AG04450 (cell line): ENCODE results near the gene SMCO3. TPM values are rescaled to one million over a fixed set of nuclear protein-coding genes. Genes with fewer than 3 reads are reported as not detected.
"Not testable (repeated sequence)": the region's sequence is repeated elsewhere in the genome, so short reads cannot be mapped to it uniquely, and the experiment has no call there.

Experiments
- CTCF ChIA-PET: fragments of 300-600, 350-600 bp; formaldehyde crosslinking; extraction: SDS; loops from one replicate; lab custom pipeline; 2022; ENCODE audit warnings: antibody characterized with exemption, inconsistent platforms; lab: Charles Lee
- POLR2A ChIA-PET: fragments of 350-600 bp; formaldehyde crosslinking; extraction: SDS; loops from one replicate; lab custom pipeline; 2021; ENCODE audit warnings: antibody characterized with exemption, inconsistent platforms; lab: Yijun Ruan, JAX
- DNase-seq: peaks from one replicate; pipeline ENCODE4 v3.0.0-alpha.2; 2011; ENCODE audit warnings: low read depth, low spot score
- H3K27ac ChIP-seq: one replicate; pipeline ENCODE4 v1.5.1; 2012; ENCODE audit warnings: low read depth, low read length, control low read depth
- H3K27me3 ChIP-seq: one replicate; pipeline ENCODE4 v1.6.0; 2012; ENCODE audit warnings: low read length; ENCODE audit not compliant: control insufficient read depth, insufficient read depth
- H3K4me3 ChIP-seq: 2 replicates; pipeline ENCODE4 v1.5.1; 2011; ENCODE audit warnings: mild to moderate bottlenecking, low read depth, low read length, control low read depth
- H3K9me3 ChIP-seq: 2 replicates; pipeline ENCODE4 v1.5.1; 2012; ENCODE audit warnings: low read length; ENCODE audit not compliant: control insufficient read depth, insufficient read depth
- CTCF ChIP-seq: IDR thresholded peaks from 2 replicates; pipeline ENCODE4 v1.5.1; 2011; ENCODE audit warnings: low read depth, low read length, control low read depth, inconsistent platforms
- polyA plus RNA-seq: library from polyadenylated mRNA; depleted of rRNA; stranded (reverse); fragments of >200 nt; gene quantifications from 2 replicates; pipeline ENCODE4 v1.2.3, GENCODE V29; 2011

Gene SMCO3
- polyA plus RNA-seq, 1 experiment, result 0.05 TPM

GRCh38 chr12:14769466-14769968, 44.5 kb downstream of the SMCO3 start:
- Histone ChIP-seq H3K4me3 (peak overlapping the region; percentile 92), H3K27me3 (no peaks in the 10 kb centered on the region), H3K27ac (peak overlapping the region; percentile 91), H3K9me3 (peaks cover 6% of the 10 kb centered on the region)
- ChIA-PET CTCF (interaction anchor here (0.6 to 2.6 kb wide), 9 partner anchors 11 to 466 kb away, joined by 4 to 14 read pairs (median 6); partner anchors contain the start of genes C12orf60 and WBP11), POLR2A (interaction anchor here (2.4 kb wide), 1 partner anchor 34 kb away, joined by 19 read pairs; the partner anchor contains the start of genes C12orf60 and WBP11)
- no peak for DNase-seq
- no peak; the same call in 1 of the 2 replicates for TF ChIP-seq CTCF

DNA sequence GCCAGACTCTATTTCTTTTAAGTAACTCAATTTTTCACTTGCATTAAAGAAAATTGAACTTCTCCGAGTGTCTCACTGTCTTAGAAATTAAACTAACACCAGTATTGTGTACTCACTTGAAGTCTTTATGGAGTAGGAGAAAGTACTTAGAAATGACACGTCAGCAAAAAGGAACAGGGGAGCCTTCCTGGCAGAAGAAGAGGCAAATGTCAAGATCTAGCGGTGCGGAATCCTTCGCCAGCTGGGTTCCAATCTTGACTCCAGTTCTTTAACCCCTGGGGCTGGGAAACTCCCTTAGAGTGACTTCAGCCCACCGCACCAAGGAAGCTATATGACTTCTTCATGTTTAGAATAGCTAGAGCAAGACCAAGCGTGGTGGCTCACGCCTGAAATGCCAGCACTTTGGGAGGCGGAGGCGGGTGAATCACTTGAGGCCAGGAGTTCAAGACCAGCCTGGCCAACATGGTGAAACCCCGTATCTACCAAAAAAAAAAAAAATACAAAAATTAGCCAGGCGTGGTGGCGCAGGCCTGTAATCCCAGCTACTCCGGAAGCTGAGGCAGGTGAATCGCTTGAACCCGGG, 45.1 kb downstream of the SMCO3 start:
- H3K27me3 ChIP-seq, result no peaks in the 10 kb centered on the region
- no peak for TF ChIP-seq CTCF
- H3K9me3 ChIP-seq, result peaks cover 6% of the 10 kb centered on the region
- ChIA-PET CTCF (interaction anchor here (0.6 to 2.6 kb wide), 9 partner anchors 12 to 480 kb away, joined by 4 to 14 read pairs (median 6); partner anchors contain the start of genes C12orf60 and WBP11), POLR2A (no interaction called here)
- no peak overlapping the region for H3K27ac ChIP-seq
- no peak for DNase-seq
- H3K4me3 ChIP-seq, result peak overlapping the region; percentile 92

- Histone ChIP-seq H3K9me3 (no peaks in the 10 kb centered on the region; the same call in 1 of the 2 replicates), H3K27me3 (no peaks in the 10 kb centered on the region), H3K4me3 (no peak overlapping the region), H3K27ac (no peak overlapping the region)
- ChIA-PET CTCF (no interaction called here), POLR2A (no interaction called here)
- DNase-seq, result no peak
- TF ChIP-seq CTCF, result no peak
Measured at GRCh38 chr12:14767617-14768016, 46.4 kb downstream of the SMCO3 start.

DNA sequence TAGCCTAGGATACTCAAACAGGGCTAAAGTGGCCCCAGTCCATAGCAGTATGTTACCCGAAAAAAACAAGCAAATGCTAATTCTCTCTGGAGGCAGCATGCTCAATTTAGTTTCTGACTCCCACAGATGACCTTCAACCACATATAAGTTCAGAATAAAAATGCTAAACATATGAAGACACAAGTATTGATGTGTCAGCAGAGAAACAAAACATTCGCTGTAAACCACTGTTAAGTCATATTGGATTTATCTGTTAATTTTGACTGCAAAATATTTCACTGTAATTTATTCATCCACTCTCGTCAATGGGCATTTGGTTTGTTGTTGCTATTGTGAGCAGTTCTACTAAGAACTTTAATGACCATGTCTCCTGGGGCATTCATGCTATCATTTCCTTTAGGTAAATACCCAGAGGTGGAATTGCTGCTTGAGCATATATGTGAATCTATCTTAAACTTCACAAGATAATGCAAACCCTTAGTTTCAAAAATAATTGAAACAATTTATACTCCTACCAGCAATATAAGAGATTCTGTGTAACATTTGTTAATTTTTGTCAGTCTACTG, 47.2 kb downstream of the SMCO3 start:
- ChIA-PET CTCF (no interaction called here), POLR2A (no interaction called here)
- H3K27ac ChIP-seq, result no peak overlapping the region

DNA sequence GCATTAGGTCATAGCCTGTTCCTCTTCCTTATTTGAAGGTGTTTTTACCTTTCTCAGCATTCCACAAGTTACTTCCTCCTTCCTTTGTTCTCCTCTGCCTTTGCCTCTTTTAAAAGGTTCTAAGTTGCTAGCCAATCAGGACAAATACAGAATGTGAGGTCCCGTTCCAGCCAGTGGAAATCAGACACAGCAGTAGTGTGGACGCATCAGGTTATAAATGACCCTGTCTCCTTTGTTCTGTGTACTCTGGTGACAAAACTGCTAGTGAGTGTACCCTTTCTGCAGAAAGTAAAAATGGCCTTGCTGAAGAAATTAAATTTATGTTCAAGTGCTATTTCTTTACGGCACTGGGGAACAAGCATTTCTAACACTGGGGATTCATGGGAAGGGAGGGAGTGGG, 48.0 kb downstream of the SMCO3 start:
- H3K9me3 ChIP-seq, H3K27ac ChIP-seq, POLR2A ChIA-PET, H3K27me3 ChIP-seq, CTCF ChIA-PET, DNase-seq, H3K4me3 ChIP-seq: not testable (repeated sequence)

More for the DNA sequence above, 47.2 kb downstream of the SMCO3 start:
- no peaks in the 10 kb centered on the region for H3K27me3 ChIP-seq
- no peak overlapping the region for H3K4me3 ChIP-seq
- no peaks in the 10 kb centered on the region; the same call in 1 of the 2 replicates for H3K9me3 ChIP-seq
- no peak for DNase-seq
- TF ChIP-seq CTCF, result no peak
